Duodenal mucosa (tissue), 2 donors: Measurements from ENCODE around the gene ELMO1.

ENCODE experiments used
- H3K27ac ChIP-seq: one replicate; pipeline ENCODE4 v1.7.0; 2013; ENCODE audit warnings: low read depth, low read length
- H3K27me3 ChIP-seq, 2 donors: one replicate each; pipeline ENCODE4 v1.7.0; 2013; ENCODE audit warnings: low read length in 2 of 2, control low read depth in 1 of 2; ENCODE audit not compliant: insufficient read depth in 2 of 2, control insufficient read depth in 1 of 2
- H3K36me3 ChIP-seq, 2 donors: one replicate each; pipeline ENCODE4 v1.7.0; 2013; ENCODE audit warnings: low read length in 2 of 2, control low read depth in 1 of 2; ENCODE audit not compliant: insufficient read depth in 2 of 2, control insufficient read depth in 1 of 2
- H3K4me1 ChIP-seq, 2 donors: one replicate each; pipeline ENCODE4 v1.7.0; 2013; ENCODE audit warnings: low read length in 2 of 2, control low read depth in 1 of 2; ENCODE audit not compliant: insufficient read depth in 2 of 2, control insufficient read depth in 1 of 2
- H3K4me3 ChIP-seq, 2 donors: one replicate each; pipeline ENCODE4 v1.7.0; 2013; ENCODE audit warnings: low read length in 2 of 2, low read depth in 1 of 2
- H3K9ac ChIP-seq, 2 donors: one replicate each; pipeline ENCODE4 v1.7.0; 2013; ENCODE audit warnings: low read length in 2 of 2, low read depth in 1 of 2
- H3K9me3 ChIP-seq, 2 donors: one replicate each; pipeline ENCODE4 v1.7.0; 2013; ENCODE audit warnings: low read length in 2 of 2, control low read depth in 1 of 2; ENCODE audit not compliant: control insufficient read depth in 1 of 2

The ELMO1 gene

GRCh38 chr7:37304921-37305320 lies 143.7 kb downstream of the ELMO1 start:
- Histone ChIP-seq H3K4me3 (no peak overlapping the region), H3K27me3 (no peaks in the 10 kb centered on the region), H3K9me3 (no peaks in the 10 kb centered on the region), H3K4me1 (peaks cover 0 to 2% of the 10 kb centered on the region in 2 donors), H3K27ac (no peak overlapping the region), H3K36me3 (peaks cover 0 to 4% of the 10 kb centered on the region in 2 donors), H3K9ac (no peak overlapping the region)

DNA sequence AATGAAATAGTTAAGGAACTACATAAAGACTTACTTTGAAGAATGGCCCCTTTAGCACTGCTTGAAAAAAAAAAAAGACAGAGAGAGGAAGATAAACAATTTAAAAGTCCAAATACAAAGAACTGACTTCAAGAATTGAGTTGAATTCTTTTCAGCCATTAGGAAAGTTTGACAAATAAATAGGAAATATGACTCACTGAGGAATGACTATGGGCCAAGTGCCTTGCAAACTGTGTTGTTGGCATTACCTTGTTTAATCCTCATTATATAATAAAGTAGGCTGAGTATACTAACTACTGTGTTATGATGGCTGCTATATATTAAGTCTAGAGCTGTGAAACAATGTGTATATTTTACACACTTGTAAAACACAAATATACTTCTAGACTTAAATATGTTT lies 151.1 kb downstream of the ELMO1 start:
- H3K27ac ChIP-seq, result no peak overlapping the region

DNA sequence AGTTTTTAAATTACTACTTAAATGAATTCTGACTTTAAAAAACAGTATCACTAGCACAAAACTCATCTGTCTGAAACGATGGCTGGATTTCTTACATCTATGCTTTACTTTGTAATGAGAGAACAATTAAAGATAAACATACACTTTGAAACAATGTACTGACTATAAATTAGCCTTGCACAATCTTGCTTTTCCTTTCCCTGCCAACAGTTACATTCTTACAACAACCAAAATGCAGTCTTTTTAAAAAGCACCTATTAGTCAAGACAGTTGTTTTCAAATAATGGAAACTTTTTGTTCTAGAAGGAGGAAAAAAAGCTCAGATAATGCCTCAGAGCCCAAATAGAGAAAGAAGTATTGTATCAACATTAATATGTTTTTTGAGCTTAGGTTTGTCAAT lies 153.3 kb downstream of the ELMO1 start:
- Histone ChIP-seq H3K9me3 (no peaks in the 10 kb centered on the region), H3K27me3 (no peaks in the 10 kb centered on the region), H3K4me3 (no peak overlapping the region), H3K36me3 (no peaks in the 10 kb centered on the region), H3K9ac (no peak overlapping the region), H3K4me1 (no peaks in the 10 kb centered on the region), H3K27ac (no peak overlapping the region)

More for the DNA sequence above, 151.1 kb downstream of the ELMO1 start:
- H3K9me3 ChIP-seq, result no peaks in the 10 kb centered on the region
- H3K9ac ChIP-seq, result no peak overlapping the region
- no peaks in the 10 kb centered on the region for H3K4me1 ChIP-seq
- H3K36me3 ChIP-seq, result peaks cover 0 to 4% of the 10 kb centered on the region in 2 donors
- H3K27me3 ChIP-seq, result no peaks in the 10 kb centered on the region
- H3K4me3 ChIP-seq, result no peak overlapping the region

GRCh38 chr7:37290731-37291130 lies 157.9 kb downstream of the ELMO1 start:
- Histone ChIP-seq H3K36me3 (no peaks in the 10 kb centered on the region), H3K27ac (no peak overlapping the region), H3K9me3 (no peaks in the 10 kb centered on the region), H3K9ac (no peak overlapping the region), H3K4me3 (no peak overlapping the region), H3K4me1 (peaks cover 11 to 13% of the 10 kb centered on the region in 2 donors), H3K27me3 (no peaks in the 10 kb centered on the region)

DNA sequence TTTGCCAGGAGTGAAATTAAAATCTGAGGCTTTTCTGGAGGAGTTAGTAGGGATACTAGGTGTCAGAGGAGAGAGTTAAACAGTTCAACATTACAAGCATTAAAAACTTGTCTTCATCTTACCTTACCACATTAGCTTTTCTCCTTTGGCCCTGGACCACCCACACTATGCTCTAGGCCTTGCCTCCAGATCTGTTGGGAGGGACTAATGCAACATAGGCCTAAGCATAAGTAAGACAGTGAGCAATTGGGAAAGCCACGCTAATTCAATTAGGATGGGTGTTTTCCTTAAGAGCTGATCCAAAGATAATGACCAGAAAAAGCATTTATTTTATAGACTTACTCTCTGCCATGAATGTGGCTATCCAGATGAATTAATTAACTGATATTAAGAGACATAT lies 158.9 kb downstream of the ELMO1 start:
- H3K4me1 ChIP-seq, result peaks cover 18 to 22% of the 10 kb centered on the region in 2 donors
- H3K4me3 ChIP-seq, result no peak overlapping the region
- H3K27ac ChIP-seq, result no peak overlapping the region
- no peaks in the 10 kb centered on the region for H3K9me3 ChIP-seq
- H3K27me3 ChIP-seq, result no peaks in the 10 kb centered on the region
- H3K9ac ChIP-seq, result no peak overlapping the region
- no peaks in the 10 kb centered on the region for H3K36me3 ChIP-seq

DNA sequence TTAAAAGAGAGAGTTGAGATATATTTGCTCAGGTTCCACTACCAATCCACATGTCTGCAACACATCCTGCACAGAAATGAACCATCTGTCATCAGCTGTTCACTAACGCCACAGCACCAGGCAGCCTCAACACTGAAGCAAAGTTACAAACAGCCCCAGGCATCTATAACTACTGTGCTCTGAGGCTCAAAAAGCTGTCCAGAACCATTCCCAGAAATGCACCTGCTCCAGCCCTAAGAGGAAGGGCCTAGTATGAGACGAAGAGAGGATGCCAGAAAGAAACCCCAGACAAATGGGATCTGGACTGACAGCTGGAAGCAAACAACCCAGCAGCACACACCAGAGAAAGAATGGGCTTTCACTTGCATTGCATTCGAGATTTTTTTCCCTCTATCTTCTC lies 159.3 kb downstream of the ELMO1 start:
- Histone ChIP-seq H3K27me3 (no peaks in the 10 kb centered on the region), H3K27ac (no peak overlapping the region), H3K4me3 (no peak overlapping the region), H3K9ac (no peak overlapping the region), H3K4me1 (peaks cover 19 to 22% of the 10 kb centered on the region in 2 donors), H3K36me3 (no peaks in the 10 kb centered on the region), H3K9me3 (no peaks in the 10 kb centered on the region)

GRCh38 chr7:37287131-37287855 lies 161.4 kb downstream of the ELMO1 start:
- H3K4me3 ChIP-seq, result no peak overlapping the region
- peaks cover 19 to 22% of the 10 kb centered on the region in 2 donors for H3K4me1 ChIP-seq
- no peaks in the 10 kb centered on the region for H3K9me3 ChIP-seq
- no peak overlapping the region for H3K9ac ChIP-seq
- no peaks in the 10 kb centered on the region for H3K36me3 ChIP-seq
- no peaks in the 10 kb centered on the region for H3K27me3 ChIP-seq
- no peak overlapping the region for H3K27ac ChIP-seq

- H3K4me1 ChIP-seq, result peaks cover 19 to 22% of the 10 kb centered on the region in 2 donors
- no peaks in the 10 kb centered on the region for H3K36me3 ChIP-seq
- no peak overlapping the region for H3K27ac ChIP-seq
- no peaks in the 10 kb centered on the region for H3K27me3 ChIP-seq
- H3K9ac ChIP-seq, result no peak overlapping the region
- no peaks in the 10 kb centered on the region for H3K9me3 ChIP-seq
- H3K4me3 ChIP-seq, result no peak overlapping the region
Observed at GRCh38 chr7:37286454-37286832, 162.2 kb downstream of the ELMO1 start.

- no peaks in the 10 kb centered on the region for H3K27me3 ChIP-seq
- no peaks in the 10 kb centered on the region for H3K9me3 ChIP-seq
- H3K4me1 ChIP-seq, result peaks cover 19 to 22% of the 10 kb centered on the region in 2 donors
- H3K36me3 ChIP-seq, result no peaks in the 10 kb centered on the region
- H3K9ac ChIP-seq, result no peak overlapping the region
- H3K4me3 ChIP-seq, result no peak overlapping the region
- H3K27ac ChIP-seq, result no peak overlapping the region
Observed at GRCh38 chr7:37285706-37286453, 162.8 kb downstream of the ELMO1 start.

DNA sequence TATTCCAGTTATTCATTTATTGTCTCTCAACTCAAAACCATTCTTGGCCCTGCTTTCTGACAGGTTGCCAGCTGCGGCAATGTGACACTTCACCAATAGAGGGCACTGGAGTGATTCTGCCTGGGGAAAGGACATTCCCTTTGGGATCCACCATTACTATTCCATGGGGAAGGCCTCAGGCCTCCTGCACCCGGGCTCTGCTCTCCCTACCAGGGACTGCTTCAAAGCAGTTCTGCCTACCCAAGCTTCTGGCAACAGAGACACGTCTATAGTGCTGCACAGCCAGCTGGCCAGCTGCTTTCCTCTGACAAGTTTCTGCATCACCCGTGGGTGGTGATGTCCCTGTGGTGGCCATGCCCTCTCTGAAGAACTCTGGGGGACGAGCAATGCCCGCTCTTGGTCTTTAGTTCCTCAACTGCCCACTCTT lies 163.8 kb downstream of the ELMO1 start:
- Histone ChIP-seq H3K9ac (no peak overlapping the region), H3K9me3 (no peaks in the 10 kb centered on the region), H3K4me1 (peaks cover 19 to 22% of the 10 kb centered on the region in 2 donors), H3K27ac (no peak overlapping the region), H3K27me3 (no peaks in the 10 kb centered on the region), H3K4me3 (no peak overlapping the region), H3K36me3 (no peaks in the 10 kb centered on the region)
